Measurements from ENCODE around the gene IL1B.

IL1B gene

DNA sequence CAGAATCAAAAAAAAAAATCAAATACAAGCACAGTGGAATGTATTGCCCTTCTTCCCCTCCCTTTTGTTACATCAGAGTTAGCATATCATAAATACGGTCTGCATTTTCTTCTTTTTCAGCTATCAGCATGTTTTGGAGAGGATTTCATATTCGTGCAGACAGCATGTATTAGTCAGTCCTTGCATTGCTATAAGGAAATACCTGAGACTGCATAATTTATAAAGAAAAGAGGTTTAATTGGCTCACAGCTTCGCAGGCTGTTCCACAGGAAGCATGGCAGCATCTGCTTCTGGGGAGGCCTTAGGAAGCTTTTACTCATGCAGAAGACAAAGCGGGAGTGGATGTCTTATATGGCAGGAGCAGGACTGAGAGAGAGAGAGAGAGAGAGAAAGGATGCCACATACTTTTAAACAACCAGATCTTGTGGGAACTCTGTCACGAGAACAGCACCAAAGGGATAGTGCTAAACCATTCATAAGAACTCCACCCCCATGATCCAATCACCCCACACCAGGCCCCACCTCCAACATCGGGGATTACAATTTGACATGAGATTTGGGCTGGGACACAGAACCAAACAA is 8.9 kb downstream of the IL1B start:
- no peak for TF ChIP-seq CTCF (IDR thresholded peaks at IDR 0.05; ENCODE audit: extremely low read depth, missing control alignments)
- no peak for DNase-seq (ENCODE audit: low spot score)

GRCh38 chr2:112827009-112827408 is 9.6 kb downstream of the IL1B start:
- no peak for TF ChIP-seq CTCF (IDR thresholded peaks at IDR 0.05; ENCODE audit: extremely low read depth, missing control alignments)
- no peak for DNase-seq (ENCODE audit: low spot score)

- no peak for TF ChIP-seq CTCF (IDR thresholded peaks at IDR 0.05; ENCODE audit: extremely low read depth, missing control alignments)
- DNase-seq (ENCODE audit: low spot score) = no peak
These were observed 10.9 kb downstream of the IL1B start for GRCh38 chr2:112825706-112826105.

DNA sequence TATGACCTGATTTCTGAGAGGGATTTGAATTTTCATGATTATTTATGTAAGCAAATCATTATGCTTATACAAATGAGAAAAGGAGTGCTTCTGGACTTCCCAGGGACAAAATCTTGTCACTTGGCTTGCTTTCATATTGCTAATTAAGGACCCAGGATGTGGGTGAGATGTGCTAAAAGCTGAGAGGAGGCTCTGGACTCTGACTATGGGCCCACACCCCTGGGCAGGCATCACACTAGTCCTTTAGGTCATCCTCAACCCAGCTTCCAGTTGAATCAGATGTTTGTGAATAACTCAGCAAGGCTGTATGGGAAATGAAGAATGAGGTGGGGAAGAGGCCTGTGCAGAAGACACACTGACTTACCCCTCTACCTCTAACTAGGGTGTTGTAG is 11.9 kb downstream of the IL1B start:
- DNase-seq (ENCODE audit: low spot score) = no peak

DNA sequence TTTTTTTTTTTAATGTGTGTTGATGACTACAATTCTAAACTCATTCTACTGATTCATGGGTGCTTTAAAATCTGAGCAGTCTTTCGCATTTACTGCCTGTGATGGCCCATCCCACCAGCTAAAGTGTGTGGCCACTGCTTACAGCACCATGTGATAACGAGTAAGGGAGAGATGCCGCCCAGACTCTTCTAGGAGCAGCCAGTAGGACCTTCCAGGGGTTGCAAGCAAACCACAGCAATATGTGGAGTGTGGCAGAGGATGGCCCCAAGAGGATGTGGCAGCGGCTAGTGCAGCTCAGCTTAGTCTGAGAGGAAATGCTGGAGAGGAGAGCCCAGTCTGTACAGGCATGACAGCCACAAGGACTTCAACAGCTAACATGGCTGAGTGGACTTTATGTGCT is 14.9 kb downstream of the IL1B start:
- no peak for DNase-seq (ENCODE audit: low spot score)
- TF ChIP-seq CTCF (IDR thresholded peaks at IDR 0.05; ENCODE audit: extremely low read depth, missing control alignments) = no peak

More for the DNA sequence above, 11.9 kb downstream of the IL1B start:
- no peak for TF ChIP-seq CTCF (IDR thresholded peaks at IDR 0.05; ENCODE audit: extremely low read depth, missing control alignments)

GRCh38 chr2:112821142-112821541 is 15.4 kb downstream of the IL1B start:
- peak; percentile 65 for DNase-seq (ENCODE audit: low spot score)
- no peak for TF ChIP-seq CTCF (IDR thresholded peaks at IDR 0.05; ENCODE audit: extremely low read depth, missing control alignments)

DNA sequence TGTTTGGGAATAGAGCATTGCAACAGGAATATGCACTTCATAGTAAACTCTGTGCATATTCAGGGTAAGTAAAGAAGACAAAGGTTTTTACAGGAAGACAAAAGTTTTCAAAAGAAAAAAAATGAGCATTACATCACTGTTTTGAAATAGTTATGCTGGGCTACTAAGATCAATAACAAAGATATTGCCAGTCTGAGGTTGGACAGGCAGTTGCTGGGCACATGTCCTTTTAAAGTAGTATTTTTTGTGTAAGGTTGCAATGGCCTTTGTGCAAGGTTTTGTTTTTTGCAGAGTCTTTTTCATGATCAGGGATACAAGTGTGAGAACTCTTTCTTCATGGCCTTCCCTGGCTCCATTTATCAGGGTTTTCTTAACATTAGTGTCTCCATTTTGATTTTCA is 16.2 kb downstream of the IL1B start:
- no peak for TF ChIP-seq CTCF (IDR thresholded peaks at IDR 0.05; ENCODE audit: extremely low read depth, missing control alignments)
- no peak for DNase-seq (ENCODE audit: low spot score)
